SJCRH30 (cell line): ENCODE data around the gene KCNAB1. TPM values are rescaled to one million over a fixed set of nuclear protein-coding genes. Genes with fewer than 3 reads are reported as not detected.
A peak's percentile ranks its signal among the peaks of the same experiment; 100 is the strongest.
"Not testable (repeated sequence)": the region's sequence is repeated elsewhere in the genome, so short reads cannot be mapped to it uniquely, and the experiment has no call there.

Source experiments
- DNase-seq, 2 experiments: peaks; one replicate each; pipeline ENCODE4 v3.0.0-alpha.2; 2015 to 2020
- H3K27ac ChIP-seq: fragments of 250-450 bp; sonication (Bioruptor Pico); 2 replicates; pipeline ENCODE4 v1.5.1; 2020; ENCODE audit warnings: mild to moderate bottlenecking, moderate library complexity
- H3K27me3 ChIP-seq: fragments of 250-450 bp; sonication (Bioruptor Pico); 2 replicates; pipeline ENCODE4 v1.5.1; 2020; ENCODE audit warnings: mild to moderate bottlenecking, moderate library complexity
- H3K36me3 ChIP-seq: fragments of 250-450 bp; sonication (Bioruptor Pico); 2 replicates; pipeline ENCODE4 v1.5.1; 2020; ENCODE audit warnings: mild to moderate bottlenecking, moderate library complexity
- H3K4me1 ChIP-seq: fragments of 250-450 bp; sonication (Bioruptor Pico); 2 replicates; pipeline ENCODE4 v1.5.1; 2020; ENCODE audit warnings: mild to moderate bottlenecking, moderate library complexity
- H3K4me3 ChIP-seq: fragments of 250-450 bp; sonication (Bioruptor Pico); 2 replicates; pipeline ENCODE4 v1.5.1; 2020; ENCODE audit warnings: mild to moderate bottlenecking, moderate library complexity
- H3K9me3 ChIP-seq: fragments of 250-450 bp; sonication (Bioruptor Pico); replicated peaks from 2 replicates; pipeline ENCODE4 v1.5.1; 2020; ENCODE audit warnings: mild to moderate bottlenecking, moderate library complexity
- total RNA-seq: library from RNA; depleted of rRNA; stranded (reverse); fragments of >200 nt; shearing (Covaris generic); gene quantifications from 2 replicates; pipeline ENCODE4 v1.2.3, GENCODE V29; 2014

The KCNAB1 gene
- total RNA-seq, 1 experiment from 2014 or later, result not detected

DNA sequence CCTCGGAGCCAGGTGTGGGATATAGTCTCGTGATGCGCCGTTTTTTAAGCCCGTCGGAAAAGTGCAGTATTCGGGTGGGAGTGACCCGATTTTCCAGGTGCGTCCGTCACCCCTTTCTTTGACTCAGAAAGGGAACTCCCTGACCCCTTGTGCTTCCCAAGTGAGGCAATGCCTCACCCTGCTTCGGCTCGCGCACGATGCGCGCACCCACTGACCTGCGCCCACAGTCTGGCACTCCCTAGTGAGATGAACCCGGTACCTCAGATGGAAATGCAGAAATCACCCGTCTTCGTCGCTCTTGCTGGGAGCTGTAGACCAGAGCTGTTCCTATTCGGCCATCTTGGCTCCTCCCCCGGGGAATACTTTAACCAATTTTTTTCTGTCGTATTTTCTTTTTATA, 164.3 kb downstream of the KCNAB1 start:
- H3K27me3 ChIP-seq, H3K9me3 ChIP-seq, H3K4me1 ChIP-seq, H3K4me3 ChIP-seq, DNase-seq, H3K36me3 ChIP-seq, H3K27ac ChIP-seq: not testable (repeated sequence)

DNA sequence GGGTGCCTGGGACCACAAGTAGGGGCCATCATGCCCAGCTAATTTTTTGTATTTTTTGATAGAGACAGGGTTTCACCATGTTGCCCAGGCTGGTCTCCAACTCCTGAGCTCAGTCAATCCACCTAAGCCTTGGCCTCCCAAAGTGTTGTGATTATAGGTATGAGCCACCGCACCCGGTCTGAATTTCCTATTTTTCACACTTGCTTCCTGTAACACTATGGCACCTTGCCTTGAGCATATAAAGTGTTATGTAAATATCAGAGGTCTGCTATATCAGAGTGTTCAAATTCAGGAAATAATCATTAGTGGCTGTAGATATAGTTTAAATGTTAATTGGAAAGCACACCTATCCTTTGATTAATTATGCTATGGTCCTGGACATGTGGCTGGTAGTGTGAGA, 165.2 kb downstream of the KCNAB1 start:
- no peak overlapping the region for H3K4me3 ChIP-seq
- DNase-seq, result no peak
- H3K9me3 ChIP-seq, result no peaks in the 10 kb centered on the region
- H3K4me1 ChIP-seq, result no peaks in the 10 kb centered on the region
- H3K36me3 ChIP-seq, result no peaks in the 10 kb centered on the region
- H3K27ac ChIP-seq, result no peak overlapping the region
- no peaks in the 10 kb centered on the region for H3K27me3 ChIP-seq

DNA sequence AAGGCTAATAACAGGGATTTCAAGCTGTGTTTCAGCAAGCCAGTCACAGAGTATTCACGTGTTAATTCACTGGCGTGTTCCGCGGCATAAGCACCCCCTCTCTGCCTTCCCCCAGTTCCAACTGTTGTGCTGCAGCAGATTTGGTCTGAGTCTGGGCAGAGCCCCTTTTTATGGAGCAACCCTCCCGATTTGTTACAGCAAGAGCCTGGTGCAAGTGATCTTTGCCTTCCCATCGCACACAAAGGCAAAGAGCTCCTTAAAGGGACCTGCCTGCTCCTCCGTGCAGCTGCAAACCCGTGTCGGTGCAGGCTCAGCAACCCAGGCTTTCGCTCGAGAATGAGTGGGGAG, 170.5 kb downstream of the KCNAB1 start:
- H3K9me3 ChIP-seq, result no peaks in the 10 kb centered on the region
- H3K4me3 ChIP-seq, result no peak overlapping the region
- H3K27ac ChIP-seq, result no peak overlapping the region
- no peaks in the 10 kb centered on the region for H3K36me3 ChIP-seq
- H3K4me1 ChIP-seq, result no peaks in the 10 kb centered on the region
- no peaks in the 10 kb centered on the region for H3K27me3 ChIP-seq
- DNase-seq, result no peak

DNA sequence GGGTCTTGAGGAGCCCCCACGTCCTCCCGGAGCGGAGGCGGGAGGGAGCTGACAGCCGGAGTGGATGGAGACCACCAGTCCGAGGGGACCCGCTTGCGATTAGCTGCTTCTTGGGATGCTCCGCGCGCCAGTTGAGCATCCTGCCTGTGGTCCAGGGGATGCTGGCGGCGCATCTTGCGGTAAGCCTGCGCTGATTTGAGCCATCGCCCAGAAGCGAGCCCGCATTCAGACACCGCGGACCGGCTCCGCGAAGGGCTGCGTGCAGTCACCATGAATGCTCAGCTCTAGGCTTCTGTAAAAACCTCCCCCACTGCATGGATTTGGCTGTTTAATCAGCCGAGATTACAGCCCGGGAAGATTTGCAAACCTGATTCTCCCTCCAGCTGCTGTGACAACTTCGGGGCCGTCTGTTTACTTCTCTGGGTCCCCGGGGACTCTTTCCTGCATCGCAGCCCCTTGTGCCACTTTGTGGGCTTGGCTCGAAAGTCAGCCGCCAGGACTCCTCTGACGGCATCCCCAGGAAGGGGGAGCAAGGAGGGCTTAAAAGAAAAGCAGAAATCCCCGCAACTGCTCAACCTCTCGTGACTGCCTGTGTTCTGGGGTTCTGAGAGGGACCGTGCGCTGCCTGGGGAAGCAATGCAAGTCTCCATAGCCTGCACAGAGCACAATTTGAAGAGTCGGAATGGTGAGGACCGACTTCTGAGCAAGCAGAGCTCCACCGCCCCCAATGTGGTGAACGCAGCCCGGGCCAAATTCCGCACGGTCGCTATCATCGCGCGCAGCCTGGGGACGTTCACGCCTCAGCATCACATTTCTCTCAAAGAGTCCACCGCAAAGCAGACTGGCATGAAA, 171.1 kb downstream of the KCNAB1 start:
- DNase-seq, result peak; percentile 5 to 11
- Histone ChIP-seq H3K4me3 (no peak overlapping the region), H3K9me3 (no peaks in the 10 kb centered on the region), H3K27ac (no peak overlapping the region), H3K36me3 (no peaks in the 10 kb centered on the region), H3K27me3 (no peaks in the 10 kb centered on the region), H3K4me1 (no peaks in the 10 kb centered on the region)

DNA sequence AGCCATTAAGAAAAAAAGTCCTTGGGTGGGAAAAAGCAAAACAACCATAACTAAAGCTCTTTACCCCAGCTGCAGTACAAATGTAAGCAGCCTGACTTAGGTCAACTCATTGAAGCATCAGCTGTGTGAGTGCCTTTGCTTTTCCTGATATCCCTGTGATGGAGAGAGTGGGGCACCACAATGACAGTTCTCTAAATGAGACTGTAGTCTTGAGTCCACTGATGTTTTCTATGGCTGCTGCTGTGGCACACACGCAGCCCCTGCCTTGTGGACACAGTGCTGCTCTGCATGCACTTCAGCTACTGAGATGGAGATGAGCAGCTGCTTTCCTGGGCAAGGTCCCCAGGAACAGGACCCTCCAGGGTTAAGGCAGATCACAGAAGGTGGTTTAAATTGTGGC, 173.2 kb downstream of the KCNAB1 start:
- H3K27me3 ChIP-seq, result no peaks in the 10 kb centered on the region
- H3K4me3 ChIP-seq, result no peak overlapping the region
- H3K4me1 ChIP-seq, result no peaks in the 10 kb centered on the region
- H3K36me3 ChIP-seq, result no peaks in the 10 kb centered on the region
- no peaks in the 10 kb centered on the region for H3K9me3 ChIP-seq
- DNase-seq, result no peak
- no peak overlapping the region for H3K27ac ChIP-seq

DNA sequence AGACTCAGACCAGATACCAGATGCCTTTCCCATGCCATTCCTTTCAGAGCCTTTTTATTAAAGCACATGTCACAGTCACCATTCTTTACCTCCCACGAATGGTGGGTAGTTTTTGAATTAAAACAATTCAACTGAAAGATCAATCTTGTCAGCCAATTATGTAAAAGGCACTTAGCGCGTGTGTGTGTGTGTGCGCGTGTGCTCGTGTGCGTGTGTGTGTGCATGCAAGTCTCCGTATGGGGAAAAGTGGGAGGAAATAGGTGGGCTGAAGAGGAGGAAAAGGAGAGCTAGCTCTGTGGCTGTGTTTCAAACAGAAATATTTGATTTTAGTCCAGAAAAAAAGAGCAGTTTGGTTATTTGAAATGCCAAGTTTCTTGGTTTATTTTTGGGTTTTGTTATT, 177.2 kb downstream of the KCNAB1 start:
- DNase-seq, result no peak
- no peak overlapping the region for H3K27ac ChIP-seq
- H3K9me3 ChIP-seq, result no peaks in the 10 kb centered on the region
- no peaks in the 10 kb centered on the region for H3K27me3 ChIP-seq
- H3K36me3 ChIP-seq, result no peaks in the 10 kb centered on the region
- no peak overlapping the region for H3K4me3 ChIP-seq
- no peaks in the 10 kb centered on the region for H3K4me1 ChIP-seq

DNA sequence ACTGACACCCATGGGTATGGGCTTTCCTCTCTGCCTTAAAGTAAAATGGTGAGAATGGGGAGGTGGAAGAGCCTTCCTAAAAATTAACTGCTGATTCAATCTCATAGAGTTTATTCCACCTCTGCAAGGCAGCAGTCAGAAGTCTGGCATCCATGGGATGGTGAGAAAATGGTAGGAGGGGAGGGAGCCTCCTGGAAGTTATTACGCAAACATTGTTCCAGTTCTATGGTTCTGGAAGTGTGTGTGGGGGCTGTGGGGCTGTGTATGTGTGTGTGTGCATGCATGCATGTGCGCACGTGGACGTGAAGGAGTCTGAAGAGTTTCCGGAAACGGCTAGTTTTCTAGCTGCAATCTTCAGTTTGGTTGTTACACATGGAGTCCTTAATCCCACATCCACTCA, 177.6 kb downstream of the KCNAB1 start:
- Histone ChIP-seq H3K4me1 (no peaks in the 10 kb centered on the region), H3K9me3 (no peaks in the 10 kb centered on the region), H3K36me3 (no peaks in the 10 kb centered on the region), H3K27ac (no peak overlapping the region), H3K4me3 (no peak overlapping the region), H3K27me3 (no peaks in the 10 kb centered on the region)
- DNase-seq, result no peak

DNA sequence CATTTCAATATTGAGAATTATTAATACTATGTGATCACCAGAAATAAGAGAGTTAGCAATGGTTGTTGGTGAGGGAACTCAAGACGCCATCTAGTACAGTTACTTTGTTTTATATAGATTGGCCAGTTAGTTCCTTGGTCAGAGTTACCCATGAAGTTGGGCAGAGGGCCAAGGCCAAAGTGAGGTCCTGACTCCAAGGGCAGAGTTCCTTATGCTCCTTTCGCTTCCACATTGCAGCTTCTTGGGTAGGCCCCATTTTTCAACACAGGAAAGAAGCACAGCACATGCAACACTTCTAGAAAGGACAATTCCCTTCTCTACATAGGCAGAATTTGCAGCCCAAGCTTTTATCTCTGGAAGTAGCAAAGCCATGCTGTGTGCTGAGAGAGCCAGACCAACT, 178.6 kb downstream of the KCNAB1 start:
- Histone ChIP-seq H3K27ac (no peak overlapping the region), H3K36me3 (no peaks in the 10 kb centered on the region)

DNA sequence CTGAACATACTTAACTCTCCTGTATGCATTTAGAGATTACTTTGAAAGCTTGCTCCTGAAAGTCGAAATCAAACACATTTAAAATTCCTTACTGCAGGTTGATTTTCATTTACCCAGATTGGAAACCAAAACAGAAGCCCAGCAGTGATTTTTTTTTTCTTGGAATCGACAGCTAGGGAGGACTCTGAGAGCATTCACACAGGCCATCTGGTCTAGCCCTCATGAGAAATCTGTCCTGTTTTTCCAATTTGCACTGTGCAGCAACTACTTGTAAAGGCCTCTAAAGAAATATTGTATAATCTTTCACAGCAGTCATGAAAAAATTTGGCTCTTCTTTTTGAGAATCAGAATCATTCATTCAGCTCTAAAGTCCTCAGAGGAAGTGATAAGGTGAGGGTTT, 179.2 kb downstream of the KCNAB1 start:
- Histone ChIP-seq H3K4me3 (no peak overlapping the region), H3K27me3 (no peaks in the 10 kb centered on the region)

More for the DNA sequence above, 178.6 kb downstream of the KCNAB1 start:
- Histone ChIP-seq H3K4me3 (no peak overlapping the region), H3K4me1 (no peaks in the 10 kb centered on the region), H3K9me3 (no peaks in the 10 kb centered on the region), H3K27me3 (no peaks in the 10 kb centered on the region)
- DNase-seq, result no peak

DNA sequence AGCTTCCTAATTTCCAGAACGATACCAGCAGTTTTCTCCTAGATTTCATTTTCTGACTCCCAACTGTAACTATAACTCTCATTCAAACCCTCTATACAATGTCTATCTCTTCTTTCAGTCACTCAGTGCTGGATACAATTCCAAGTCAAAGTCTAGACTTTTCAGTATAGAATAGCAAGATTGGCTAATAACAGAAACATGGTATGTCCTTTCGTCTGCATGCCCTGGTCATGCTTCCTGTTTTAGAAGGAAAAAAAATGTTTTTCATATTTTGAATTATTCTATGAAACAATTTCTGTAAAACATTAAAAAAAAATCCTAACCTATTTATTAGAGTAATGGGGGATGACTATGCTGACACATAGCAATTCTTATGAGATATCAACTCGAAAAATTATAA, 180.0 kb downstream of the KCNAB1 start:
- Histone ChIP-seq H3K27ac (no peak overlapping the region), H3K9me3 (no peaks in the 10 kb centered on the region)

More for the DNA sequence above, 179.2 kb downstream of the KCNAB1 start:
- Histone ChIP-seq H3K4me1 (no peaks in the 10 kb centered on the region), H3K36me3 (no peaks in the 10 kb centered on the region), H3K9me3 (no peaks in the 10 kb centered on the region), H3K27ac (no peak overlapping the region)
- DNase-seq, result no peak

DNA sequence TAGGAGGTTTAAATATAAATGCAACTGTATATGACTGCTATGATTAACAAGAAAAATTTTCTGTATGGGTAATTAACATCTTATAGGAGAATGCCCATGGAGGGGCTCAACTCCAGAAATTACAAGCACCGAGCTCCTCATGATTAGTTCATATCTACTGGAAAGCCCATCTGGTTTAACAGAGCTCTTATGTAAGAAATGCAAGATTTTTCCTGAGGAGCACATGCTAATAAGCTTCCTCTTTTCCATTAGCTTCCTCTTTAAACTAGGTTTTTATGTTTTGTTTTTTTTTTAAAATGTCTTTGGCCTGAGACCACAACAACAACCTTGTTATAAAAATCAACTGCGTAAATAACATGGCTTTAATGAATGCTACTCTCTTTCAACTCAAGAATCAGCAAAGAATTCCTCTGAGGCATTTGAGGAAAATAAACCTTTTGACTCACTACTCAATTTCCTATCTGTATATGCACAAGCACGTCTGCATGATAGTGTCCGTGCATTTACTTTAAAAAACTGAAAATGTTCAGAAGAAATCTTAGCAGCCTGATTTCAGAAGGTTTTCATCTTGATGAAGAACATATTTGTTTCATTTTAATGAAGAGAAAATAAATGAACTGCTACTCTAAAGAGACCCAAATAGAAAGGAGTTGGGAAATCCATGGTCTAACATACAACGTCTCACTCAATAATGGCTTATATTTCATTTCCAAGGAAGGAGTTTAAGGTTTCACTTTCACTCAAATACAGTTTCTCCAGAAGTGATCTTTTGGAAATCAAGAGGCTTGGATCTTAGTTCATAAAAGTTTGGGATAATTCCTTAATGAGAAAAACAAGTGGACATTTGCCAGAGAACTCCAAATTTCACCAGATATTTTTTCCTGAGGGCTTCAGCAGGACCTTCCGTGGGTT, 180.8 kb downstream of the KCNAB1 start:
- DNase-seq, result no peak
- no peak overlapping the region for H3K27ac ChIP-seq
- no peaks in the 10 kb centered on the region for H3K4me1 ChIP-seq

More for the DNA sequence above, 180.0 kb downstream of the KCNAB1 start:
- no peaks in the 10 kb centered on the region for H3K4me1 ChIP-seq
- no peak overlapping the region for H3K4me3 ChIP-seq
- no peak for DNase-seq
- no peaks in the 10 kb centered on the region for H3K36me3 ChIP-seq
- H3K27me3 ChIP-seq, result no peaks in the 10 kb centered on the region

DNA sequence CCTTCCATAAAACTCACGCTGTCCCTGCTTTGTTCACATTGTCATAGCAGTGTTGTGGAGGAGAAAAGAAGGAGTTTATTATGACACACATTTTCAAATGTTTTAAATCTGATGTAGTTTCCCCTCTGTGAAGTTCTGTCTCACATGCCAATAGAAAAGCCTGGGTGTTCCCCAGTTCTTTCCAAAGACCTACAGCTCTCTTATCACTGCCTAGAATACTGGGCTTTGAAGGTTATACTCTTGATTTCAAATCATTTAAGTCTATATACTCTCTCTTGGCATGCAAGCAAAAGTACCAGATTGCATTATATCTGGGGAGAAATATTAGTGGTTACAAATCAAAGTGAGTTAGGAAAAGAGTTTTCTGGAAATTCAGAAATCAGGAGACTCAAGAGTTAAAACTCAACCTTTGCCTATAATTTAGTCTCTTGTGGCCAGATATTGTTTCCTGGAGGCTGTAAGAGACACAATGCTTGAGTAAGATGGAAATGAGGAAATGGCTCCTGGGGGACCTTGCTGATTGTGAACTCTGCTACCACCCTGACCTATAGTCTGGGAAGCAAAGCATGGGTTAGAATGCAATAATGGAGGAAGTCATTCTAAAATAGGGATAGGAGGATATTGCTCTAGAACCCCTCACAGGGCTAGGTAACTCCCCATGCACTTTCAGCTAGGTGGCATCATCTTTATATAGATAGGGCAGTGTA, 182.8 kb downstream of the KCNAB1 start:
- no peaks in the 10 kb centered on the region for H3K4me1 ChIP-seq
- no peak overlapping the region for H3K4me3 ChIP-seq
- no peaks in the 10 kb centered on the region for H3K36me3 ChIP-seq
- no peak overlapping the region for H3K27ac ChIP-seq
- no peaks in the 10 kb centered on the region for H3K9me3 ChIP-seq
- no peak for DNase-seq
- no peaks in the 10 kb centered on the region for H3K27me3 ChIP-seq

More for the DNA sequence above, 180.8 kb downstream of the KCNAB1 start:
- no peak overlapping the region for H3K4me3 ChIP-seq
- no peaks in the 10 kb centered on the region for H3K36me3 ChIP-seq
- no peaks in the 10 kb centered on the region for H3K27me3 ChIP-seq
- H3K9me3 ChIP-seq, result no peaks in the 10 kb centered on the region

DNA sequence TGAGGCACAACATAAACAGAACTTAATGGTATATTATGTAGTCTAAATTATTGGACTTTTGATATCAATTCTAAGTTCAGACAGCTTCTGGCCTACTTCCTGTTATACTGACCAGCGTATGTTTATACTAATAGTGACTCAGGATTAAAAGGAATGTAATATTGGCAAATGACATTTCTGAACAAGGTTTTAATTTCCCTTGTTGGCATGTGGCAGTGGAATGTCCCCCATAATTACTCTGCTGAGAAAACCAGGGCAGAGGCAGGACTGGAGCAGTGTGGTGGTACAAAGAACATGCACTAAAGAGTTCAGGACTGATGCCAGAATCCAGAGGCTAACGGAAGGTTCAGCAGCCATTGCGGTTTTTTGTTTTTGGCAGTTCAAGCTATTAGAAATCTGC, 184.0 kb downstream of the KCNAB1 start:
- Histone ChIP-seq H3K27ac (no peak overlapping the region), H3K4me3 (no peak overlapping the region), H3K9me3 (no peaks in the 10 kb centered on the region), H3K4me1 (no peaks in the 10 kb centered on the region), H3K36me3 (no peaks in the 10 kb centered on the region), H3K27me3 (no peaks in the 10 kb centered on the region)
- DNase-seq, result no peak

DNA sequence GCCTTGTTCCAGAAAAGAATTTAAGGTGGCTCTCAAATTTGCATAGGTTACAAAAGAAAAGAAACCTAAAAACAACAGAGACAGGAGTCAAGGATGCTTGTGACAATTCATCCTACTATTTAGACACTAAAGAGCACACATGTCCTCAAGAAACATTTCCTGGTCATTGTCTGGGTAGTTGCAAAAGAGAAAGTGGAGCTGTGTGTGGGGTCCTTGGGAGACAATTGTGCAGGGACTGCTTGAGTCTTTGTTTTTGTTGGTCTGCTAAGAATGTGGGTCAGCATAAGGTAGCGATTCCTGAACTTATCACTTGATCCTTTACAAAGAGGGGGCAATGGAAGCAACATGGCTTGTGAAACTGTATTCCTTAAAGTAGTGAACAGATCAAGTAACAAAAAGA, 185.3 kb downstream of the KCNAB1 start:
- Histone ChIP-seq H3K4me1 (no peaks in the 10 kb centered on the region), H3K4me3 (no peak overlapping the region), H3K36me3 (no peaks in the 10 kb centered on the region), H3K27me3 (no peaks in the 10 kb centered on the region), H3K27ac (no peak overlapping the region), H3K9me3 (no peaks in the 10 kb centered on the region)
- DNase-seq, result no peak

DNA sequence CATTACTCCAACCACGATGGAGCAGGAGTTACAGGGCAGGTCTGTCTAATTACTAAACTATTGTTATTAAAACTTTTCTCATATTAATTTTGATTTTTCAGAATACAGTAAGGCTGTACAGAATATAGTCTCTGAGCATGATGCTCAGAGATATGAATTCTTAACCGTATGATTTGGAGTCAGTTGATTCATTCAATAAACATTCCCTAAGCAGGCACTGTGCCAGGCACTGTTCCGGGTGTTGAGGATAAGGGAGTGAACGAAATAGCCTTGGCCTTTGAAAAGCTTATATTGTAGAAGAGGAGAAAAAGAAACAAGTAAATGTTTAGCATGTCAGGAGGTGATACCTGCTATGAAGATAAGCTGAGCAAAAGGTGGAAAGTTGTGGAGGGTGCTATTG, 187.3 kb downstream of the KCNAB1 start:
- no peaks in the 10 kb centered on the region for H3K36me3 ChIP-seq
- no peaks in the 10 kb centered on the region for H3K9me3 ChIP-seq
- no peaks in the 10 kb centered on the region for H3K27me3 ChIP-seq
- H3K27ac ChIP-seq, result no peak overlapping the region
- no peaks in the 10 kb centered on the region for H3K4me1 ChIP-seq
- no peak for DNase-seq
- H3K4me3 ChIP-seq, result no peak overlapping the region
